ENCODE data around the gene ASAP3.
"Not testable (repeated sequence)": the region's sequence is repeated elsewhere in the genome, so short reads cannot be mapped to it uniquely, and the experiment has no call there.

The ASAP3 gene

DNA sequence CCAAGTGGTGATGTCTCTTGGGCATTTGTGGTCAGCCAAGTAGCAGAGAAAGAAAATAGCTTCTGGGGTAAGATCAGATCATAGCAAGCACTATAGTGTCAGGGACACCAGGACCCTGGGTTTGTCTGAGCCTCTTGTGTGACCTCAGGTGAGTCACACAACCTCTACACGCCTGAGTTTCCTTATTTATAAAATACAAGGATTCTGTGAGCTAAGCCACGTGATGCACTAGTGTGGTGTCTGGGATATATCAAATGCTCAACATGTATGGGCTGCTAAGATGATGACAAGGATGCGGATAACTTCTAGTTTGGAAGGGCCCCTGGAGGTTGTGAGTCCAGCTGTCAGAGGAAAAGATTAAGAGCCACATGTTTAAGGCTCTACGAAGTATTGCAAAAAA, 89.8 kb downstream of the ASAP3 start:
- DNase-seq, result peak; percentile 61

DNA sequence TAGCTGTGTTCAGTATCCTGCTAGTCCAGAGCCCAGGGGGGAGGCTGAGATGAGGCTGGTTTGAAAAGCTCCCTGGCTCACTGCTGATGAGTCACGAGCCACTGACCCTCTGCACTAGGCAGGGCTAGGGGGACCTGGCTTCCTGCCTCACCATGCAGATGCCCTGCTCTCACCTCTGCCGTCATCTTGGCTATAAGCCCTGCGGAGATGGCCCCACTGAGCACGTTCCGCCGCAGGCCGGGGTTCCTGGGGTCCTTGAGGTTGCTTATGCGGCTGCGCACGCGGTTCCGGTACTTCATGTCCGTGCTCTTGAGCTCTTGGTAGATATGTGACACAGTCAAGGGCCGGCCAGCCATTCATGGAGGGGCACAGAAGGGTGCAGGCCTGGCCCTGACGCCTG, 90.3 kb downstream of the ASAP3 start:
- no peak for DNase-seq

DNA sequence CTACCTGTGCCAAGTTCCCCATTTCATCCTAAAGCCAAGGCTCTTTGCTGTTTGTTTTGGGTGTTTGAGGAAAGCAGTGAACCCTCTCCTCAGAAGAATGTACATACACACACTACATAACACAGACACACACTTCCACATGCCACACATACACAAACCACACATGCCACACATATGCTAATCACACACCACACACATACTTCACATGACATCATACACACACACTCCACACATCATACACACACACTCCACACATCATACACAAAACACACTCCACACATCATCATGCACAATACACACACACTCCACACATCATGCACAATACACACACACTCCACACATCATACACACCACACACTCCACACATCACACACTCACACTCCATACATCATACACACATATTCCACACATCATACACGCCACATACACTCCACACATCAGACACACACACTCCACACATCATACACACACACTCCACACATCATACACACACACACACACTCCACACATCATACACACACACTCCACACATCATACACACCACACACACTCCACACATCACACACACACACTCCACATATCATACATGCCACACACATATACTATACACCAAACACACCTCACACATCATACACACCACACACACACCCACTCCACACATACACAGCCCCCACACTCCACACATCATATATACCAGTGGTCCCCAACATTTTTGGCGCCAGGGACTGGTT, 91.7 kb downstream of the ASAP3 start:
- no peak for DNase-seq

DNA sequence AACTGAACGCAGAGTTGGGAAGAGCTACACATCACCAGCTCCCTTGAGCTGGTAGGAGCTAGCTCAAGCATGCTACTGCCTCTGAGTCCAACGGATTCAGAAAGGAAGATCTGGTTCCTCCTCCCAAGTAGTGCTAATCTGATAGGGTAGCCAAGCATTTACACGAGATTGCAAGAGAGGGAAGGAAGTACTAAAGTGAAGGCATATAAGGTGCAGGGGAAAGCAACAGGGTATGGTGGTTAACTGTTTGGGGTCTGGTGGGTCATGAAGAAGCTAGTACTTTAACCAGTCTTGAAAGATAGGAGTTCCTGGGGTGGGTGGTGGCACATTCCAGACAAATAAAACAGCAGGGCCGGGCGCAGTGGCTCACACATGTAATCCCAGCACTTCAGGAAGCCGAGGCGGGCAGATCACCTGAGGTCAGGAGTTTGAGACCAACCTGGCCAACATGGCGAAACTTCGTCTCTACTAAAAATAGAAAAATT, 94.1 kb downstream of the ASAP3 start:
- peak; percentile 20 for DNase-seq

DNA sequence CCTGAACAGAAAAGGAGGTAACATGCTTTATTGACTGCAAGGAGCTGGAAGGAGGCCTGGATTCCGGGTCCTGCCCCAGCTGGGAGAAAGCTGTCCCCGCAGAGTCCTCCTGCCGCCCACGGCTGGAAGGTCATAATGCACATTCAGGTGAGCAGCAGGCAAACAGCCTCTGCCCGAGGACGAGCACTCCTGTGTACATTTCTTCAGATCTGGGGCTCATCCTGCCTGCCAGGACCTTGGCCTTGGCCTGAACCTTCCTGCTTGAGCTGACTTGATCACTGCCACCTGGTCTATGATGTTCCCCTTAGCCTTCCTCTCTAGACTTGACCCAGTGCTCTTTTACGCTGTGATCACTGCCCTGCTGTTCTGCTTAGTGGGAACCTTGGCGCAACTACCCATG, 96.5 kb downstream of the ASAP3 start:
- no peak for DNase-seq

DNA sequence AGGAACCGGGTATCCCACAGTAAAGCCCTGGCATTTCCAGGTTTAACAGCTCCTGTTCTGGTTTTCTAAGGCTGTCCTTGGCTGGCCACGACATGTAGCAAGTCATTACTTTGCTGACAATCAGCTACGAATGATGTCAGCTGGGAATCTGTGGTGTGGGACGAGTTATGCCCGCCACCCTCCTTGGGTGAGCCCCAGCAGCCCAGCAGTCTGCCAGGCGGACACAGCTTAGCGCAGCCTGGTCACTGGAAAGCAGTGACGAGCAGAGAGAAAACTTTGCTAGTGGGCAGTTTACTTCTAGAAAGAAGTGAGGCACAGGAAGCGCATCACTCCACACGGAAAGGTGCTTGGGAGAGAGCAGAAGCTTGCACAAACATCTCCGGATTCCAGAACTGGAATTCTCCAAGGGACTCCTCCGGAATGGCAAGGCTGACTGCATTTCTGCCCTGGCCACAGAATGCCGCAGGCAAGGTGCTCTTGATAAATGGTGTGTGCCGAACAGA, 98.8 kb downstream of the ASAP3 start:
- DNase-seq, result no peak

DNA sequence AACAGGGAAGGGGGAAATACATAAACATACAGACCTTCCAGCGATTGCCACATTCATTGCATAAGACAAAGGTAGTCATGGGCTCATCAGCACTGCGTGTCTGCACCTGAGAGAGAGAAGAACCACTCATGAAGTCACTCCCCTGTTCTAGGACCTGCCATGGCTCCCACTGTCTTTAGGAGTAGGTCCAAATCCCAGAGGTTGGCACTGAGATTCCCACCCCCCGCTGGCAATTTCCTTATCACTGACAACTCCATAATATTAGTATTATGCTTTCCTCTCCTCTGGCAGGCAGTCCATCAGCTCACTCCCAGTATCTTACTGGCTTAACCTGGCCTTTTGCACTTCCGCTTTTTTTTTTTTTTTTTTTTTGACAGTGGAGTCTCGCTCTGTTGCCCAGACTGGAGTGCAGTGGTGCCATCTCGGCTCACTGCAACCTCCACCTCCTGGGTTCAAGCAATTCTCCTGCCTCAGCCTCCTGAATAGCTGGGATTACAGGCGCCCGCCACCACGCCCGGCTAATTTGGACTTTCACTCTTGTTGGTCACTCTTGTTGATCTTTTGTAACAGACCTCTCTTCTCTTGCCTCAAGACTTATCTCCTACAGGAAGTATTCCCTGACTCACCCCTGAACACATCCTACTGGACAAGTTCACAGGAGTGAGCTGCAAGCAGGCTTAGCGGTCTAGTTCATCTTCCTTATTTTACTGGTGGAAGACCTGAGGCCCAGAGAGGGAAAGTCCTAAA, 99.5 kb downstream of the ASAP3 start:
- peak; percentile 52 for DNase-seq

DNA sequence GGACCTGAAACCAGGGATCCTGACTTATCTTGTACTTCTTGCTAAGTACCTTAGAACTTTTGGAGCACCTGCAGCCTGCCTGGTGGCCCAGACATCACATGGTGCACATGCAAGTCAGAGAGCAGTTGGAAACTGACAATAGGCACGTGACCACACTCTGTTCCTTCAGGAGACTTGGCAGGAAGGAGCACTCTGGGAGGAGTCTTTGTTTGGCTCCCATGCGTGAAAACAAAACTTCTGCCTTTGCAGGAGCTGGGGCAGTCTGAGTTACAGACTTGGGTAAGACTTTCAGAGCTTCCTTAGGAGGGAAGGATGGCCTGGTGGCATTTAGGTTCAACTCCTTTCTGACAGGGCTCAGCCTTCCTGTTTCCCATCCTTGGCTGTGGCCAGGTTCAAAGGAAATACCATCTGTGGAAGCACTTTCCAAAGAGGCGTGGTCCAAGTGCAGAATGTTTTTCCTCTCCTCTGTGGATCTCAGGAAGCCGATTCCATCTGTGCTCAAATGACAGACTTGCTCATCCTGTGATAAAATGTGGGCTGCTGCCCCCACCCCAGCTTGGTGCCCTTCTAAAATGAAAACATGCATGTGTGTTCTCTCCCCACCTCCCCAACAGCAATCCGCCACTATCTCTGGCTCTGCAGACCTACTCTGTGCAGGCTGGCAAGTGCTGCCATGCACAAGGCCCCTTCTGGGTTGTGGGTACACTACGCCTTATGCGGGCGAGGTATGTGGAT, 100.2 kb downstream of the ASAP3 start:
- no peak for DNase-seq

DNA sequence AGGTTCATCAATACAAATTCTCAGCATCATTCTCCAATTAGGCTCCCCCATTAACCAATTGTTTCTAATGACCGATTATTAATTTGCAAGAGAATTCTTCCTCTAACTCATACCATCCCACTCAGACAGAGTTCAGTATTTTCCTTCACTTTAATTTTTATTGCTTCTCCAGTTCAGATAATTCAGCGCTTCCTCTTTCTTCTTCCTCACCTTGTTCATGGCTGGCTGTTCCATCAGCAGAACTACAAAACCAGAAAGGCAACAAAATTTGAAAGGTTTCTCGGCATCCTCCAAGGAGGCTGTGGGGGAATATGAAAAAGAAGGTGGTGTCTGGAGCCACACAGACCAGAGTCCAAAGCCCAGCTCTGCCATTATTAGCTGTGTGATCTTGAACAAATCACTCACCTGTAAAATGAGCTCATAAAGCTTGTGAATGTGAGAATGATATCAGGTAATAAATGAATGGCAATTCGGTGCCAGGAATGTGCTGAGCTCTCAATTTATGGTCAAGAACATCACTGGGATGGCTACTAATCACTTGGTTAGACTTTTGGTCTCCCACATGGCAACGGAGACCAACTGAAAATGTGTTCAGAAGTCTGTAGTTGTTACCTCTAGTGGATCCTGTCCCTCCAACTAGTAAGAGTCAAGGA, 102.6 kb downstream of the ASAP3 start:
- DNase-seq, result no peak

DNA sequence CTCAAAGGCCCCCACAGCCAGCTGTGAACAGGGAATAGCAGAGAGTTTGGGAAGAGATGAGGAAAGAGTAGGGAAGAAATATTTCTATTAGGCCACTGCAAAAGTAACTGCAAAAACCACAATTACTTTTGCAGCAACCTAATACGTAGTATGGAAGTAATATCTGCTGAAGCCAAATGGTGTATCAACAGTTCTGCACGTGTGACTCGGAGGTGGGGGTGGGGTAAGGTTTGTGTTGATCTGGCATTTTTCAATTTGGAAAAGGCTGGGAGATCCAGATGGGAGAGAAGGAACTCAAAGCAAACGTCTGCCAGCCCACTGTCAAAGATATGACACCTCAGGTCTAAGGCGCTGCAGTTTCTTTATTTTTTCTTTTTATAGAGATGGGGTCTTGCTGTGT, 103.3 kb downstream of the ASAP3 start:
- DNase-seq, result no peak

DNA sequence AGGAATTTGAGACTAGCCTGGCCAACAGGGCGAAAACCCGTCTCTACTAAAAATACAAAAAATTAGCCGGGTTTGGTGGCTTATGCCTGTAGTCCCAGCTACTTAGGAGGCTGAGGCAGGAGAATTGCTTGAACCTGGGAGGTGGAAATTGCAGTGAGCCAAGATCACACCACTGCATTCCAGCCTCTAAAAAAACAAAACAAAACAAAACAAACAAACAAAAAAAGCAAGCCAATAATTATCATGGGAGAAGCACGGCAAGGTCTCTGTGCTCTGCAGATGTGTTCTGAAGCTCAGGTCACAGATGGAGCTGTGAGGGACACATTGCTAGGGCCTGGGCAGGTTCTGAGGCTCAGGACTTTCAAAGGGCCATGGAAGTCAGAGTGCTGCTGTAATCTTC, 103.7 kb downstream of the ASAP3 start:
- not testable (repeated sequence) for DNase-seq
